Pancreas (tissue), 10 donors: ENCODE results near the gene CLDND2. TPM values are rescaled to one million over a fixed set of nuclear protein-coding genes. Genes with fewer than 3 reads are reported as not detected.

Experiments
- ATAC-seq, 4 donors: fragments of 200-7000 bp; cut with Tn5 transposase; one replicate each; pipeline versions ENCODE4 v1.8.0 to v1.9.1; 2020; ENCODE audit warnings: mild to moderate bottlenecking in 4 of 4, moderate library complexity in 4 of 4
- DNase-seq, 6 donors: peaks; one replicate each; pipeline ENCODE4 v3.0.0-alpha.2; 2020
- FAIRE-seq: peaks from 2 replicates; lab custom pipeline; 2012; peaks lifted over from hg19 to GRCh38; lab: Jason Lieb, UNC
- H3K27ac ChIP-seq, 4 donors: fragments of 200-600 bp; sonication (generic); 1 replicate in 3 of 4; 2 replicates in 1 of 4; pipeline versions ENCODE4 v1.5.0 to v1.8.0; 2020
- H3K27me3 ChIP-seq, 4 donors: fragments of 200-600 bp; one replicate each; pipeline ENCODE4 v1.8.0; 2021
- H3K36me3 ChIP-seq, 3 donors: fragments of 200-600 bp; sonication (generic) in 1 of 3; one replicate each; pipeline versions ENCODE4 v1.5.0 to v1.8.0; 2020 to 2021
- H3K4me1 ChIP-seq, 3 donors: fragments of 200-600 bp; one replicate each; pipeline ENCODE4 v1.8.0; 2021
- H3K4me3 ChIP-seq, 4 donors: fragments of 200-600 bp; sonication (generic) in 2 of 4; one replicate each; pipeline versions ENCODE4 v1.5.0 to v1.8.0; 2020 to 2021
- H3K9me3 ChIP-seq, 4 donors: fragments of 200-600 bp; one replicate each; pipeline ENCODE4 v1.8.0; 2021
- WGBS, 2 donors: extraction: QIAGEN DNeasy Blood & Tissue Kit; methylation state at CpG; one replicate each; pipeline ENCODE4 v1.1.7; 2013; 5-methylcytosine and 5-hydroxymethylcytosine counted together
- intact Hi-C, 3 donors: fragments of 100-400 bp; cut with DNase I; formaldehyde crosslinking; loops; one replicate each; pipeline versions ENCODE4 v1.11.1 to v1.14.2; 2022
- polyA plus RNA-seq, 2 donors: library from polyadenylated mRNA; stranded (reverse); fragments of 200-250 nt; gene quantifications; one replicate each; pipeline ENCODE4 v1.2.3, GENCODE V29; 2013
- total RNA-seq, 6 donors: library from RNA; stranded (reverse); fragmentation: NEBNext Ultra II Directional in 4 of 6; extraction: Animal tissue kit (Norgen Biotek cat#: 25700) in 4 of 6; gene quantifications; one replicate each; pipeline versions ENCODE4 v1.2.1 to v1.2.4, GENCODE V29; 2021 to 2023
- TF ChIP-seq, protein P1 (sequence below), 4 donors: fragments of 200-600 bp; sonication (generic) in 3 of 4; IDR thresholded peaks; one replicate each; pipeline versions ENCODE4 v1.5.0 to v1.8.0; 2021; ENCODE audit warnings: antibody characterized with exemption in 4 of 4
- donor health status: healthy with polysubstance abuse.
- donor health status: DM: no; HTN: no; CAD: no; lungs with moderate emphysema.
- donor health status: DM: no; HTN: no; CAD: no.
- donor health status: control.
- donor health status: control.
- donor health status: Bipolar disorder and iron deficiency.
- donor health status: DM: yes; HTN: yes; CAD: no.
- donor health status: DM: no; HTN: no; CAD: no.
- donor health status: DM: no; HTN: no; CAD: no.
- donor health status: DM: yes; HTN: yes; CAD: no.

The CLDND2 gene
- total and polyA plus RNA-seq, 8 donors = 0.46 to 7.7 (median 0.83) TPM; not detected in 1

DNA sequence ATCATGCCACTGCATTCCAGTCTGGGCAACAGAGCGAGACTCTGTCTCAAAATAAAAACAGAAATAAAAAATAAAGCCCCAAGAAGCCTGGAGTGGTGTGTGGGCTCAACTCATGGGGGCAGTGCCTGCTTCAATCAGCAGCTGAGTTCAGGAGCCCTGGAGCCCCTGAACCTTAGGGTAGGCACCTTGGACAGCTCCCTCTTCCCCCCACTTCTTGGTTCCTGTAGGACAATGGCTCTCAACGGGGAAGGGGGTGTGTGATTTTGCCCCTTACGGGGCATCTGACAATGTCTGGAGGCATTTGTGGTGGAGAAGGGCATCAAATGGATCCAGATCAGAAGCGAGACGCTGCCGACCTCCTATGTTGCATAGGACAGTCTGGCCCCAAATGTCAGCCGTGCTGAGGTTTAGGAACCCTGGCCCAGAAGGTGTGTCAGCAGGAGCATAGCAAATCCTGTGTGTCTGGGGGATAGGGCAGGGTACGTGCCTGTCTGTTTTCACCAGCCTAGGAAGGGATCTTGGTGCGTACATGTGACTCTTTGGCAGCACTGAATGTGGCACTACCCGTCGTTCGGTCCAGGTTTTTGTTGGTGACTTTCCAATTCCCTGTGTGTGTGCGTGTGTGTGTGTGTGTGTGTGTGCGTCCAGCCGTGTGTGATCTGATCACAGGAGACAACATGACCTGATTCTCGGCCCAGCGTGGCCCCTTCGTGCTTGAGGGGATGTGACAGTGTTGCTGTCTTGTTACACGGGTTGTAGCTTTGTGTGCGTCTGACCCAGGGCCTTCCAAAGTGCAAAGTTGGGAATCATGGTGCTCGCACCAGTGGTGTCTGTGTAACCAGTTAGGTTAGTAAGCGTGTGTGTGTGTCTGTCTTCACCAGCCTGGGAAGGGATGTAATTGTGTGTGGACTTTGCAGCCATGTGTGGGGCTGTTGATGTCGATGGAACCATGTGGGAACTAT is 49.8 kb downstream of the CLDND2 start:
- intact Hi-C loops = no loop called here
- Histone ChIP-seq H3K36me3 (no peaks in the 10 kb centered on the region), H3K27ac (no peak overlapping the region), H3K27me3 (no peaks in the 10 kb centered on the region), H3K9me3 (no peaks in the 10 kb centered on the region), H3K4me1 (no peaks in the 10 kb centered on the region), H3K4me3 (no peak overlapping the region)
- no peak for ATAC-seq
- whole genome bisulfite sequencing, 2 donors = 49 to 61% methylated on average over 23 of the region's 23 CpGs
- TF ChIP-seq, protein P1, sequence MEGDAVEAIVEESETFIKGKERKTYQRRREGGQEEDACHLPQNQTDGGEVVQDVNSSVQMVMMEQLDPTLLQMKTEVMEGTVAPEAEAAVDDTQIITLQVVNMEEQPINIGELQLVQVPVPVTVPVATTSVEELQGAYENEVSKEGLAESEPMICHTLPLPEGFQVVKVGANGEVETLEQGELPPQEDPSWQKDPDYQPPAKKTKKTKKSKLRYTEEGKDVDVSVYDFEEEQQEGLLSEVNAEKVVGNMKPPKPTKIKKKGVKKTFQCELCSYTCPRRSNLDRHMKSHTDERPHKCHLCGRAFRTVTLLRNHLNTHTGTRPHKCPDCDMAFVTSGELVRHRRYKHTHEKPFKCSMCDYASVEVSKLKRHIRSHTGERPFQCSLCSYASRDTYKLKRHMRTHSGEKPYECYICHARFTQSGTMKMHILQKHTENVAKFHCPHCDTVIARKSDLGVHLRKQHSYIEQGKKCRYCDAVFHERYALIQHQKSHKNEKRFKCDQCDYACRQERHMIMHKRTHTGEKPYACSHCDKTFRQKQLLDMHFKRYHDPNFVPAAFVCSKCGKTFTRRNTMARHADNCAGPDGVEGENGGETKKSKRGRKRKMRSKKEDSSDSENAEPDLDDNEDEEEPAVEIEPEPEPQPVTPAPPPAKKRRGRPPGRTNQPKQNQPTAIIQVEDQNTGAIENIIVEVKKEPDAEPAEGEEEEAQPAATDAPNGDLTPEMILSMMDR (IDR thresholded peaks at IDR 0.05) = no peak
- no peak for DNase-seq
- no peak for FAIRE-seq

DNA sequence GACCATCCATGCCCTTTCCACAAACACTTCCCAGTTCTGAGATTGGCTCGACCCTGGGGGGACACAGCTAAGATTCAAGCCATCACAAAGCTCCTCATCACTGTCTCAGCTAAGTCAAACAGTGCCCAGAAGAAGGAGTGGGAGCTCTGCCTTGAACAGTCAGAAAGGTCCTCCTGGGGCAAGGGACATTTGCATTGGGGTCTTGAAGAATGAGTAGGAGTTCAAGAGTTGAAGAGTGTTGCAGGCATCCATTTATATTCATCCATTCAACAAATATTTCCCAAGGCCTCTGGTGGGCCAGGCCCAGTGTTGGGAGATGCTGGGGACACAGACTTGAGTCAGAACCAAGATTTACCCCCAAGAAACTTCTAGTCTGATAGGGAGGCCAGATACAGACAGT is 50.8 kb downstream of the CLDND2 start:
- H3K9me3 ChIP-seq = no peaks in the 10 kb centered on the region
- WGBS, 2 donors = 45 to 46% methylated on average over 1 of the region's 1 CpG
- intact Hi-C loops = no loop called here

DNA sequence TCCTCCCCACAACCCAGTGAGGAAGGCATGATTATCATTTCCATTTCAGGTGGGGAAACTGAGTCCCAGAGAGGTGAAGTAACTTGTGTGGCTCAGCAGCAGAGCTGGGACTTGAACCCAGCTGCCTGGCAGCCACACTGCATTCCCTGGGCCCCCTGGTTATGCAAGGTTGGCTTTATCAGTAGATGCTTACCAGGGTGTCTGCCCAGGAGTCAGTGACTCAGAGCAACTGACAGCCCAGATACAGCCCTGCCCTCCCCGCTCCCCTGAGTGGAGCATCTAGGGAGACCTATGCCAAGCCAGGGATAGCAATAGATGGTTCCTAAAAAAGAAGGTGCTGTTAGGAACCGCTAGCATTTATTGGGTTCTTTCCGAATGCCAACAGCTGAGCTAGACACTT is 51.4 kb downstream of the CLDND2 start:
- Histone ChIP-seq H3K4me1 (no peaks in the 10 kb centered on the region), H3K36me3 (no peaks in the 10 kb centered on the region), H3K27ac (no peak overlapping the region), H3K27me3 (no peaks in the 10 kb centered on the region), H3K9me3 (no peaks in the 10 kb centered on the region), H3K4me3 (no peak overlapping the region)
- FAIRE-seq (no peak), DNase-seq (no peak), ATAC-seq (no peak)
- TF ChIP-seq, protein P1 (IDR thresholded peaks at IDR 0.05) = no peak
- WGBS, 2 donors = 61 to 73% methylated on average over 3 of the region's 3 CpGs
- intact Hi-C loops = no loop called here

More for the DNA sequence above, 50.8 kb downstream of the CLDND2 start:
- FAIRE-seq (no peak), ATAC-seq (no peak), DNase-seq (no peak)
- Histone ChIP-seq H3K27me3 (no peaks in the 10 kb centered on the region), H3K27ac (no peak overlapping the region), H3K36me3 (no peaks in the 10 kb centered on the region), H3K4me3 (no peak overlapping the region), H3K4me1 (no peaks in the 10 kb centered on the region)
- TF ChIP-seq, protein P1 (IDR thresholded peaks at IDR 0.05) = no peak

Other genes with a start within 250 kb of the CLDND2 start
- gene SIGLEC9, start 244.1 kb downstream of the CLDND2 start, total RNA-seq = 1 to 10 TPM in 3 of 6 donors, under 1 TPM in 3; 0.19 to 4.1 (median 1.2) TPM
- gene SIGLEC9, start 244.1 kb downstream of the CLDND2 start, polyA plus RNA-seq = 1 to 10 TPM in 1 of 2 donors, under 1 TPM in 1; 0.80 to 1.0 TPM
- 1 to 10 TPM in 2 of 6 donors, under 1 TPM in 4; 0.12 to 3.0 (median 0.45) TPM for gene SIGLEC7, start 226.7 kb downstream of the CLDND2 start, total RNA-seq
- under 1 TPM; 0.12 to 0.23 TPM for gene SIGLEC7, start 226.7 kb downstream of the CLDND2 start, polyA plus RNA-seq
- gene CD33, start 143.9 kb downstream of the CLDND2 start, total RNA-seq = 1 to 10 TPM in 3 of 6 donors, under 1 TPM in 3; 0.28 to 6.3 (median 1.5) TPM
- gene CD33, start 143.9 kb downstream of the CLDND2 start, polyA plus RNA-seq = under 1 TPM; 0.61 to 0.75 TPM
- not detected for gene SIGLECL1, start 117.9 kb downstream of the CLDND2 start, total RNA-seq
- not detected for gene SIGLECL1, start 117.9 kb downstream of the CLDND2 start, polyA plus RNA-seq
- gene IGLON5, start 57.4 kb downstream of the CLDND2 start, total RNA-seq = under 1 TPM in 2 of 6 donors, not detected in 4; 0.06 to 0.09 TPM
- gene IGLON5, start 57.4 kb downstream of the CLDND2 start, polyA plus RNA-seq = under 1 TPM; 0.07 to 0.08 TPM
- gene VSIG10L, start 26.9 kb downstream of the CLDND2 start, total RNA-seq = 1 to 10 TPM in 1 of 6 donors, under 1 TPM in 4, not detected in 1; 0.16 to 1.1 (median 0.35) TPM
- under 1 TPM; 0.94 to 0.99 TPM for gene VSIG10L, start 26.9 kb downstream of the CLDND2 start, polyA plus RNA-seq
- 10 to 100 TPM; 34.0 to 50.2 (median 45.0) TPM for gene ETFB, start 2.6 kb downstream of the CLDND2 start, total RNA-seq
- 10 to 100 TPM; 56.3 to 77.4 TPM for gene ETFB, start 2.6 kb downstream of the CLDND2 start, polyA plus RNA-seq
- 1 to 10 TPM in 3 of 6 donors, under 1 TPM in 1, not detected in 2; 0.98 to 2.1 (median 1.3) TPM for gene NKG7, start 3.7 kb upstream of the CLDND2 start, total RNA-seq
- under 1 TPM; 0.56 to 0.80 TPM for gene NKG7, start 3.7 kb upstream of the CLDND2 start, polyA plus RNA-seq
- gene LIM2, start 19.0 kb upstream of the CLDND2 start, total RNA-seq = not detected
- gene LIM2, start 19.0 kb upstream of the CLDND2 start, polyA plus RNA-seq = not detected
- gene C19orf84, start 21.6 kb upstream of the CLDND2 start, total RNA-seq = not detected
- gene C19orf84, start 21.6 kb upstream of the CLDND2 start, polyA plus RNA-seq = not detected
- gene SIGLEC10, start 48.6 kb upstream of the CLDND2 start, total RNA-seq = 10 to 100 TPM in 1 of 6 donors, 1 to 10 TPM in 3, under 1 TPM in 2; 0.08 to 10.1 (median 2.8) TPM
- under 1 TPM; 0.52 to 0.53 TPM for gene SIGLEC10, start 48.6 kb upstream of the CLDND2 start, polyA plus RNA-seq
- 1 to 10 TPM in 1 of 6 donors, under 1 TPM in 3, not detected in 2; 0.12 to 3.8 (median 0.23) TPM for gene SIGLEC8, start 89.5 kb upstream of the CLDND2 start, total RNA-seq
- under 1 TPM; 0.07 to 0.19 TPM for gene SIGLEC8, start 89.5 kb upstream of the CLDND2 start, polyA plus RNA-seq
- not detected for gene CEACAM18, start 109.5 kb upstream of the CLDND2 start, total RNA-seq
- not detected for gene CEACAM18, start 109.5 kb upstream of the CLDND2 start, polyA plus RNA-seq
- under 1 TPM in 3 of 6 donors, not detected in 3; 0.12 to 0.19 (median 0.14) TPM for gene SIGLEC12, start 132.8 kb upstream of the CLDND2 start, total RNA-seq
- not detected for gene SIGLEC12, start 132.8 kb upstream of the CLDND2 start, polyA plus RNA-seq
- gene SIGLEC6, start 162.7 kb upstream of the CLDND2 start, total RNA-seq = under 1 TPM in 3 of 6 donors, not detected in 3; 0.16 to 0.67 (median 0.31) TPM
- gene SIGLEC6, start 162.7 kb upstream of the CLDND2 start, polyA plus RNA-seq = under 1 TPM in 1 of 2 donors, not detected in 1; 0.21 TPM
- gene ZNF175, start 202.3 kb upstream of the CLDND2 start, total RNA-seq = 1 to 10 TPM; 3.0 to 8.0 (median 4.6) TPM
- gene ZNF175, start 202.3 kb upstream of the CLDND2 start, polyA plus RNA-seq = 1 to 10 TPM; 2.0 to 2.6 TPM